Kidney epithelial cell (primary cell): ENCODE results near the gene CHN1. TPM values are rescaled to one million over a fixed set of nuclear protein-coding genes. Genes with fewer than 3 reads are reported as not detected.

Experiments
- DNase-seq: peaks from one replicate; pipeline ENCODE4 v3.0.0-alpha.2; 2010; ENCODE audit warnings: low read depth
- H3K27me3 ChIP-seq: 2 replicates; pipeline ENCODE4 v1.6.0; 2011; ENCODE audit warnings: low read length; ENCODE audit not compliant: control insufficient read depth, insufficient read depth
- H3K36me3 ChIP-seq: 2 replicates; pipeline ENCODE4 v1.5.1; 2011; ENCODE audit warnings: low read length; ENCODE audit not compliant: control insufficient read depth, insufficient read depth
- H3K4me3 ChIP-seq: 2 replicates; pipeline ENCODE4 v1.5.1; 2011; ENCODE audit warnings: low read depth, mild to moderate bottlenecking, control low read depth, low read length
- CTCF ChIP-seq: IDR thresholded peaks from 2 replicates; pipeline ENCODE4 v1.5.1; 2011; ENCODE audit warnings: mild to moderate bottlenecking, moderate library complexity, low read length, control low read depth, inconsistent platforms; ENCODE audit not compliant: insufficient read depth, poor library complexity, severe bottlenecking
- total RNA-seq: library from RNA; depleted of rRNA; stranded (reverse); fragments of >200 nt; gene quantifications from 2 replicates; pipeline ENCODE4 v1.2.3, GENCODE V29; 2015

CHN1 gene
- total RNA-seq, 1 donor from 2014 or later: 19.3 TPM

DNA sequence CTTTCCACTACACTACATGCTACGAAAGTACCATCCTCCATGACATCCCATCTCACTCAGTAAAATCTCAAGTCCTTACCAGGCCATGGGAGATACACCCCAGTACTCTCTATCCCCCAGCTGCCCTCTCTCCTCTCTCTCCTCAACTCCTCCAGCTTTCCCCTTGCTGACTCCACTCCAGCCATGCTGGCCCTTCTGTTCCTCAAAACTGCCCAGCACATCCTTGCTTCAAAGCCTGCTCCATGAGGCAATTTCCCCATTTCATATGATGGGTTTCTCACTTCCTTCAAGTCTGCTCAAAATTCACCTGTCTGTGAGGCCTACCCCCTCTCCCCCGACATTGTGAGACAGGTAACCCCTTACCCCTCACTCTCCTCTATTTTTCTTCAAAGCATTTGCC is 8.6 kb downstream of the CHN1 start:
- DNase-seq: no peak
- TF ChIP-seq CTCF: no peak
- Histone ChIP-seq H3K27me3 (no peaks in the 10 kb centered on the region), H3K36me3 (no peaks in the 10 kb centered on the region), H3K4me3 (no peak overlapping the region)

- TF ChIP-seq CTCF: no peak
- Histone ChIP-seq H3K27me3 (no peaks in the 10 kb centered on the region), H3K4me3 (no peak overlapping the region), H3K36me3 (no peaks in the 10 kb centered on the region)
- DNase-seq: no peak
These were observed 10.8 kb downstream of the CHN1 start for GRCh38 chr2:174994381-174994780.

GRCh38 chr2:174992886-174993285 is 12.3 kb downstream of the CHN1 start:
- TF ChIP-seq CTCF: no peak

GRCh38 chr2:174985614-174986013 is 19.6 kb downstream of the CHN1 start:
- no peak for DNase-seq
- Histone ChIP-seq H3K27me3 (no peaks in the 10 kb centered on the region), H3K36me3 (no peaks in the 10 kb centered on the region), H3K4me3 (no peak overlapping the region)
- peak; percentile 57 for TF ChIP-seq CTCF

More at GRCh38 chr2:174992886-174993285, 12.3 kb downstream of the CHN1 start:
- no peaks in the 10 kb centered on the region for H3K27me3 ChIP-seq
- H3K36me3 ChIP-seq: no peaks in the 10 kb centered on the region
- no peak overlapping the region for H3K4me3 ChIP-seq
- DNase-seq: no peak

- no peak overlapping the region for H3K4me3 ChIP-seq
- H3K36me3 ChIP-seq: no peaks in the 10 kb centered on the region
- no peak for TF ChIP-seq CTCF
- no peak for DNase-seq
- H3K27me3 ChIP-seq: no peaks in the 10 kb centered on the region
These were observed 20.6 kb downstream of the CHN1 start for GRCh38 chr2:174984561-174984960.

DNA sequence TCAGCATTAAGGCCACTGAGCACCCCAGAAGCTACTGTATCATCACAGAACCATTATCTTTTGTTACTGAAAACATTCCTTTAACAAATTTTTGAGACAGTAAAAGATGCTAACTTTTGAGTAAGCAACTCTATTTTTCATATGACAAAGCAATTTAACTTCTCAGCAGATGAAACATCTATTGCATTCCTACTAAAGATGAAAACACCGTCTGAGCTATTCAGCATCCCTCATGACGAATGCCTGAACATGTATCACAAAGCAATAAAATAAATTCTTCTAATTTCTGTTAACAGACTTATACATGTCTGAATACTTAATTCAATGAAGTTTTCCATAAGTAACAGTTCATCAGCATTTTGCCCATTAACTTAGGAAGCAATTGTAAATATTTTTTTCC is 23.9 kb downstream of the CHN1 start:
- Histone ChIP-seq H3K4me3 (no peak overlapping the region), H3K36me3 (no peaks in the 10 kb centered on the region), H3K27me3 (no peaks in the 10 kb centered on the region)
- TF ChIP-seq CTCF: no peak
- no peak for DNase-seq
